ENCODE results near the gene ZNF366. TPM values are rescaled to one million over a fixed set of nuclear protein-coding genes. Genes with fewer than 3 reads are reported as not detected.

The ZNF366 gene
- total RNA-seq, 2 donors from 2014 or later = 2.2 to 3.1 TPM

DNA sequence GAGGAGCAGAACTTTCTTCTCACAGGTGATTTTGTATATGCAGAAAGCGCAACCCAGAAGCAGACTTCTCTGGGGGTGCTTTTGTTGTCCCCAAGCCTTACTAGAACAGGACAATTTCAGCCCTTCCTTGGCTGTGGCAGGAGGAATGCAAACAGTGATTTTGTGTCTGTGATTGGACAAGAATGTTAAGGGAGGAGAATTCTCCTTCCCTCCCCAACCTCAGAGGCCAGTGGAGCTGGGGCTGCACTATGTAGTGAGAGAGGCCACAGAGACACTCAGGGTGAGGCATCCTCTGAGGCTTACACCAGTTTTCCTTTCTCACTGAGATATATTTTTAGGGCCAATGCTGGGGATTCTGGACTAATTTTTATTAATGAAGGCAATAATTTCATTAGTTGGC lies 58.8 kb downstream of the ZNF366 start:
- Histone ChIP-seq H3K27ac (peak overlapping the region in 1 of 2 donors; percentile 98), H3K4me3 (no peak overlapping the region), H3K9me3 (no peaks in the 10 kb centered on the region), H3K36me3 (no peaks in the 10 kb centered on the region), H3K4me1 (ENCODE audit: control insufficient read depth in 1 of 2, low read depth in 2 of 2) (peaks cover 19 to 70% of the 10 kb centered on the region in 2 donors), H3K27me3 (replicated peaks; ENCODE audit: insufficient read depth) (no peaks in the 10 kb centered on the region)
- DNase-seq (ENCODE audit: low spot score) (no peak), ATAC-seq (ENCODE audit: insufficient number of reproducible peaks, low FRiP score, low read depth) (no peak)
- TF ChIP-seq, protein P1, sequence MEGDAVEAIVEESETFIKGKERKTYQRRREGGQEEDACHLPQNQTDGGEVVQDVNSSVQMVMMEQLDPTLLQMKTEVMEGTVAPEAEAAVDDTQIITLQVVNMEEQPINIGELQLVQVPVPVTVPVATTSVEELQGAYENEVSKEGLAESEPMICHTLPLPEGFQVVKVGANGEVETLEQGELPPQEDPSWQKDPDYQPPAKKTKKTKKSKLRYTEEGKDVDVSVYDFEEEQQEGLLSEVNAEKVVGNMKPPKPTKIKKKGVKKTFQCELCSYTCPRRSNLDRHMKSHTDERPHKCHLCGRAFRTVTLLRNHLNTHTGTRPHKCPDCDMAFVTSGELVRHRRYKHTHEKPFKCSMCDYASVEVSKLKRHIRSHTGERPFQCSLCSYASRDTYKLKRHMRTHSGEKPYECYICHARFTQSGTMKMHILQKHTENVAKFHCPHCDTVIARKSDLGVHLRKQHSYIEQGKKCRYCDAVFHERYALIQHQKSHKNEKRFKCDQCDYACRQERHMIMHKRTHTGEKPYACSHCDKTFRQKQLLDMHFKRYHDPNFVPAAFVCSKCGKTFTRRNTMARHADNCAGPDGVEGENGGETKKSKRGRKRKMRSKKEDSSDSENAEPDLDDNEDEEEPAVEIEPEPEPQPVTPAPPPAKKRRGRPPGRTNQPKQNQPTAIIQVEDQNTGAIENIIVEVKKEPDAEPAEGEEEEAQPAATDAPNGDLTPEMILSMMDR (IDR thresholded peaks at IDR 0.05) = no peak

DNA sequence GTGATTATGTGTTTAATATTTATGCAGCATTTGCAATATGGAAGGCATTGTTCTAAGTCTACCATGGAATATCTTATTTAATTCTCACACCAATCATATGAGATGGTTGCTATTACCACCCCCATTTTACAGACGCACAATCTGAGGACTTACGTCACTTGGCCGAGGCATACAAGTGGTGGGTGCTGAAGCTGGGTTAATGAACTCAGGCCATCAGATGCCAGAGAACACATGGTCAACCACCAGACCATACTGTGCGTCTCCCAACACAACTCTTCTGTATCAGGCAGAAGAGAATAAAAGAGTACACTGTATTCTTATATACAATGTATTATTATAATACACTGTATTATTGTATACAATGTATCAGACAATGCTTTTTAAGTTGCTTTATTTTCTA lies 59.5 kb downstream of the ZNF366 start:
- Histone ChIP-seq H3K27ac (no peak overlapping the region), H3K36me3 (no peaks in the 10 kb centered on the region), H3K27me3 (replicated peaks; ENCODE audit: insufficient read depth) (no peaks in the 10 kb centered on the region), H3K9me3 (no peaks in the 10 kb centered on the region), H3K4me3 (no peak overlapping the region), H3K4me1 (ENCODE audit: control insufficient read depth in 1 of 2, low read depth in 2 of 2) (peaks cover 18 to 70% of the 10 kb centered on the region in 2 donors)
- TF ChIP-seq, protein P1 (IDR thresholded peaks at IDR 0.05) = no peak
- DNase-seq (ENCODE audit: low spot score) (no peak), ATAC-seq (ENCODE audit: insufficient number of reproducible peaks, low FRiP score, low read depth) (no peak)

DNA sequence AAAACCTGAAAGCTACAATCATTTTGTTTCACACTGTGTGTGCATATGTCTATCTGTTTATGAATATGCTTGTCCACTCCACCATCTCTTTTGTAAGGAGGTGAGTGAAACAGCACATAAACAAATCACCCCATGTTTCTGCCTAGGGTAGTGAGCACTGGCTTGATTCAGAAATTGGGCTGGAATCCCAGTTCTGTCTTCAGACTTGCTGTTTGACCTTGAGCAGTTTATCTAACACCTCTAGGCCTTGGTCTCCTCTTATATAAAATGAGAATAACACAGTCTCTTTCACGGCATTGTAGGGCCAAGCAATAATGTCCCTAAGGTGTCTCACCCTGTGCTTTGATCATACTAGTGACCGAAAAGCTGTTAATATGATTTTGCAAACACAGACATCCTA lies 61.2 kb downstream of the ZNF366 start:
- no peak for ATAC-seq (ENCODE audit: insufficient number of reproducible peaks, low FRiP score, low read depth)
- TF ChIP-seq, protein P1 (IDR thresholded peaks at IDR 0.05) = no peak
- no peak overlapping the region for H3K27ac ChIP-seq
- H3K4me3 ChIP-seq = no peak overlapping the region
- no peaks in the 10 kb centered on the region for H3K36me3 ChIP-seq
- no peaks in the 10 kb centered on the region for H3K9me3 ChIP-seq
- H3K4me1 ChIP-seq (ENCODE audit: control insufficient read depth in 1 of 2, low read depth in 2 of 2) = peaks cover 16 to 72% of the 10 kb centered on the region in 2 donors
- no peak for DNase-seq (ENCODE audit: low spot score)
- H3K27me3 ChIP-seq (replicated peaks; ENCODE audit: insufficient read depth) = no peaks in the 10 kb centered on the region

DNA sequence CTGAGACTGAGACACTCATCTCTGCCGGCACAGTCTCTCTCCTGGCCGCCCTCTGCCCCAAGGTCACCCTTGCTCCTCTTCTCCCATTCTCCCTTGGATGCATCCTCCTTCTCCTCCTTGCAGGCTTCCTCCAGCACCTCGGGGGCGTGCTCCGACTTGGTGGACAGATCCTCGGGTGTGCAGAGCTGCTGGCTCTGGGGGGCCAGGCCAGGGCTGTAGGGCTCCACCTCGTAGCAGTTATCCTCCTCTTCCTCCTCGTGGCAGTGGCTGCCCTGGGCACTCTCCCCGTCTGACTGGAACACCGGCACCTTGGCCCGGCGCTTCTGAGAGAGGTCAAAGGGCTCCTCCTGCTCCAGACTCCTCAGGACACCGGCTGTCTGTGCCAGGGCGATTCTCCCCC lies 63.3 kb downstream of the ZNF366 start:
- Histone ChIP-seq H3K9me3 (no peaks in the 10 kb centered on the region), H3K27me3 (replicated peaks; ENCODE audit: insufficient read depth) (no peaks in the 10 kb centered on the region), H3K36me3 (no peaks in the 10 kb centered on the region), H3K27ac (peak overlapping the region in 1 of 2 donors; percentile 35), H3K4me3 (no peak overlapping the region), H3K4me1 (ENCODE audit: control insufficient read depth in 1 of 2, low read depth in 2 of 2) (peaks cover 34 to 75% of the 10 kb centered on the region in 2 donors)
- ATAC-seq (ENCODE audit: insufficient number of reproducible peaks, low FRiP score, low read depth) = no peak
- DNase-seq (ENCODE audit: low spot score) = no peak
- TF ChIP-seq, protein P1 (IDR thresholded peaks at IDR 0.05) = no peak

DNA sequence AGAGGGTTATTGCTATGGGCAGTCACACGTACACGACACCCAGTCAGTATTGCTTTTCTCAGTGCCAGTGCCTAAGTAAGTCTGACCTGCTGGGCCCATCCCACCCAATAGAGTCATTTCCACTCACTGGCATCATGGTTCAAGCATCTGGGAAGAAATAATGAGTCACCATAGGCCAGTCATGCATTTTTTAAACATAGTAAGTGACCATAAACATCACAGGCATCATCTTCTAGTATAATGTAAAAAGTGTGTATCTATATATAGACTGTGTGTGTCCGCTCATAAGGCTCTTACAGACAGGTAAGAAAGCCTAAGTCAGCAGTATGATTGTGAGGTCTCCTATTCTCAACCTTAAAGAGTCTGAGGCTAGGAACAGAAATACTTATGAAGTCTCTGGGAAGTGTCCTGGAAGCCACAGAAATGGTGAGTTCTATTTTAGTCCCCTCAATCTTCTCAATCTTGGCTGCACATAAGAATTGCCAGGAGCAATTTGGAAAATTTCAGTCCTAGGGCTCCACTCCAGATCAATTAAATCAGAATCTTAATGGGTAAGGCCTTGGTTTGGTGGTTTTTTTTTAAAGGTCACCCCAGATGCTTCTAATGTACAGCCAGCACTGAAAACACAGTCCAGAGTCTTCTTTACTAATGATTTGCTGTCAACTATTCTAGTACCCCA lies 65.2 kb downstream of the ZNF366 start:
- no peaks in the 10 kb centered on the region for H3K9me3 ChIP-seq
- H3K4me3 ChIP-seq = no peak overlapping the region
- DNase-seq (ENCODE audit: low spot score) (peak; percentile 32), ATAC-seq (ENCODE audit: insufficient number of reproducible peaks, low FRiP score, low read depth) (peak; percentile 77)
- no peaks in the 10 kb centered on the region for H3K27me3 ChIP-seq (replicated peaks; ENCODE audit: insufficient read depth)
- no peaks in the 10 kb centered on the region for H3K36me3 ChIP-seq
- peaks cover 34 to 79% of the 10 kb centered on the region in 2 donors for H3K4me1 ChIP-seq (ENCODE audit: control insufficient read depth in 1 of 2, low read depth in 2 of 2)
- peak overlapping the region; percentile 89 to 91 for H3K27ac ChIP-seq
- TF ChIP-seq, protein P1 (IDR thresholded peaks at IDR 0.05) = no peak

All from thoracic aorta (tissue), 2 donors.